ENCODE data around the gene C11orf52.
"Not testable (repeated sequence)": the region's sequence is repeated elsewhere in the genome, so short reads cannot be mapped to it uniquely, and the experiment has no call there.

DNA sequence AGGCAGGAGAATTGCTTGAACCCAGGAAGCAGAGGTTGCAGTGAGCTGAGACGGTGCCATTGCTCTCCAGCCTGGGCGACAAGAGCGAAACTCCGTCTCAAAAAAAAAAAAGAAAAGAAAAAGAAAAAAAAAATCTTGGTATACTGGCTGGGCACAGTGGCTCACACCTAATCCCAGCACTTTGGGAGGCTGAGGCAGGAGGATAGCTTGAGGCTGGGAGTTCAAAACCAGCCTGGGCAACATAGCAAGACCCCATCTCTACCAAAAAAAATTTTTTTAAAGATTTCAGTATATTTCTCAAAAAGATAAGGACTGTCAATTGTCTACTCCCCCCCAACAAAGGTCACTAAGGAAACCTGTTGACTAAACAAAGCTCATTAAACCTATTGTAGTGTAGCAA, 33.7 kb upstream of the C11orf52 start:
- not testable (repeated sequence) for TF ChIP-seq POLR2AphosphoS5 (IDR thresholded peaks at IDR 0.05)
- TF ChIP-seq, protein P1, sequence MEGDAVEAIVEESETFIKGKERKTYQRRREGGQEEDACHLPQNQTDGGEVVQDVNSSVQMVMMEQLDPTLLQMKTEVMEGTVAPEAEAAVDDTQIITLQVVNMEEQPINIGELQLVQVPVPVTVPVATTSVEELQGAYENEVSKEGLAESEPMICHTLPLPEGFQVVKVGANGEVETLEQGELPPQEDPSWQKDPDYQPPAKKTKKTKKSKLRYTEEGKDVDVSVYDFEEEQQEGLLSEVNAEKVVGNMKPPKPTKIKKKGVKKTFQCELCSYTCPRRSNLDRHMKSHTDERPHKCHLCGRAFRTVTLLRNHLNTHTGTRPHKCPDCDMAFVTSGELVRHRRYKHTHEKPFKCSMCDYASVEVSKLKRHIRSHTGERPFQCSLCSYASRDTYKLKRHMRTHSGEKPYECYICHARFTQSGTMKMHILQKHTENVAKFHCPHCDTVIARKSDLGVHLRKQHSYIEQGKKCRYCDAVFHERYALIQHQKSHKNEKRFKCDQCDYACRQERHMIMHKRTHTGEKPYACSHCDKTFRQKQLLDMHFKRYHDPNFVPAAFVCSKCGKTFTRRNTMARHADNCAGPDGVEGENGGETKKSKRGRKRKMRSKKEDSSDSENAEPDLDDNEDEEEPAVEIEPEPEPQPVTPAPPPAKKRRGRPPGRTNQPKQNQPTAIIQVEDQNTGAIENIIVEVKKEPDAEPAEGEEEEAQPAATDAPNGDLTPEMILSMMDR (IDR thresholded peaks at IDR 0.05; ENCODE audit: poor library complexity, severe bottlenecking) = not testable (repeated sequence)

All from neural cell (in vitro differentiated cells).